HEK293 (cell line): ENCODE results near the gene PRODH2.

Experiments used
- CTCF ChIA-PET: fragments of 350-600 bp; formaldehyde crosslinking; extraction: SDS; loops from one replicate; lab custom pipeline; 2021; ENCODE audit warnings: antibody characterized with exemption; lab: Yijun Ruan, JAX
- POLR2A ChIA-PET: fragments of 300-600 bp; formaldehyde crosslinking; extraction: SDS; loops from one replicate; lab custom pipeline; 2020; ENCODE audit warnings: antibody characterized with exemption, inconsistent platforms; lab: Yijun Ruan, JAX
- H3K27ac ChIP-seq: fragments of 200-500 bp; sonication (Bioruptor generic); 2 replicates; pipeline ENCODE4 v1.5.1; 2014; ENCODE audit warnings: low read depth, low read length, control low read depth, inconsistent platforms; ENCODE audit errors: extremely low read depth
- H3K36me3 ChIP-seq, 2 experiments: fragments of 200-500 bp in 1 of 2; sonication (Bioruptor generic) in 1 of 2; 1 replicate in 1 of 2; 2 replicates in 1 of 2; pipeline ENCODE4 v1.5.1; 2014 to 2017; ENCODE audit warnings: inconsistent platforms in 2 of 2, low read length in 2 of 2; ENCODE audit not compliant: control insufficient read depth in 2 of 2, insufficient read depth in 1 of 2
- H3K4me1 ChIP-seq: fragments of 200-500 bp; sonication (Bioruptor generic); 2 replicates; pipeline ENCODE4 v1.5.1; 2014; ENCODE audit warnings: mild to moderate bottlenecking, low read length, inconsistent platforms; ENCODE audit not compliant: control insufficient read depth, insufficient read depth
- H3K4me3 ChIP-seq: 2 replicates; pipeline ENCODE4 v1.5.1; 2011; ENCODE audit warnings: low read depth, mild to moderate bottlenecking, control low read depth, low read length, moderate library complexity
- H3K9me3 ChIP-seq: fragments of 200-500 bp; sonication (Bioruptor generic); 2 replicates; pipeline ENCODE4 v1.5.1; 2014; ENCODE audit warnings: low read depth, low read length, inconsistent platforms; ENCODE audit not compliant: control insufficient read depth, insufficient read depth
- BCL11A ChIP-seq: fragments of 450-650 bp; formaldehyde crosslinking; IDR thresholded peaks from 2 replicates; pipeline ENCODE4 v1.5.1; 2016; ENCODE audit warnings: low read depth, missing biosample characterization, missing genetic modification characterization
- EGR2 ChIP-seq: fragments of 450-650 bp; formaldehyde crosslinking; IDR thresholded peaks from 2 replicates; pipeline ENCODE4 v1.5.1; 2016; ENCODE audit warnings: low read depth, missing biosample characterization, missing genetic modification characterization
- GLIS2 ChIP-seq: fragments of 450-650 bp; formaldehyde crosslinking; IDR thresholded peaks from 2 replicates; pipeline ENCODE4 v1.5.1; 2016; ENCODE audit warnings: missing biosample characterization, missing genetic modification characterization
- HOXD13 ChIP-seq: sonication (generic); formaldehyde crosslinking; IDR thresholded peaks from 2 replicates; pipeline ENCODE4 v1.8.0; 2022; ENCODE audit warnings: missing genetic modification reagents, borderline replicate concordance
- KLF16 ChIP-seq: fragments of 450-650 bp; formaldehyde crosslinking; IDR thresholded peaks from 2 replicates; pipeline ENCODE4 v1.5.1; 2017; ENCODE audit warnings: missing biosample characterization, missing genetic modification characterization
- KLF17 ChIP-seq: fragments of 450-650 bp; formaldehyde crosslinking; IDR thresholded peaks from 2 replicates; pipeline ENCODE4 v1.5.1; 2016; ENCODE audit warnings: missing biosample characterization, missing genetic modification characterization
- PATZ1 ChIP-seq: fragments of 450-650 bp; formaldehyde crosslinking; IDR thresholded peaks from 2 replicates; pipeline ENCODE4 v1.5.1; 2016; ENCODE audit warnings: missing biosample characterization, missing genetic modification characterization
- SETDB1 ChIP-seq: IDR thresholded peaks from one replicate; pipeline ENCODE4 v1.6.1; 2017; ENCODE audit warnings: mild to moderate bottlenecking, low read length, moderate library complexity, mixed read lengths; ENCODE audit not compliant: insufficient read length
- YY1 ChIP-seq: fragments of 450-650 bp; formaldehyde crosslinking; IDR thresholded peaks from 2 replicates; pipeline ENCODE4 v1.5.1; 2018; ENCODE audit warnings: missing biosample characterization, missing genetic modification characterization
- ZBTB10 ChIP-seq: fragments of 450-650 bp; formaldehyde crosslinking; IDR thresholded peaks from 2 replicates; pipeline ENCODE4 v1.5.1; 2016; ENCODE audit warnings: missing biosample characterization, missing genetic modification characterization
- ZBTB17 ChIP-seq: fragments of 450-650 bp; formaldehyde crosslinking; IDR thresholded peaks from 2 replicates; pipeline ENCODE4 v1.5.1; 2016; ENCODE audit warnings: missing biosample characterization, missing genetic modification characterization
- ZBTB8A ChIP-seq: fragments of 450-650 bp; formaldehyde crosslinking; IDR thresholded peaks from 2 replicates; pipeline ENCODE4 v1.5.1; 2016; ENCODE audit warnings: missing biosample characterization, missing genetic modification characterization
- ZIC2 ChIP-seq: fragments of 450-650 bp; formaldehyde crosslinking; IDR thresholded peaks from 2 replicates; pipeline ENCODE4 v1.5.1; 2016; ENCODE audit warnings: missing biosample characterization, missing genetic modification characterization
- ZNF146 ChIP-seq: fragments of 450-650 bp; formaldehyde crosslinking; IDR thresholded peaks from 2 replicates; pipeline ENCODE4 v1.5.1; 2016; ENCODE audit warnings: missing biosample characterization, missing genetic modification characterization
- ZNF24 ChIP-seq: fragments of 450-650 bp; formaldehyde crosslinking; IDR thresholded peaks from 2 replicates; pipeline ENCODE4 v1.5.1; 2016; ENCODE audit warnings: missing biosample characterization, missing genetic modification characterization
- ZNF335 ChIP-seq: fragments of 450-650 bp; formaldehyde crosslinking; conservative IDR thresholded peaks from 2 replicates; pipeline ENCODE4 v1.5.1; 2016; ENCODE audit warnings: missing biosample characterization, missing genetic modification characterization
- ZNF350 ChIP-seq: fragments of 450-650 bp; formaldehyde crosslinking; IDR thresholded peaks from 2 replicates; pipeline ENCODE4 v1.5.0; 2017; ENCODE audit warnings: missing biosample characterization, mild to moderate bottlenecking, missing genetic modification characterization
- ZNF354C ChIP-seq: fragments of 450-650 bp; formaldehyde crosslinking; IDR thresholded peaks from 2 replicates; pipeline ENCODE4 v1.5.1; 2016; ENCODE audit warnings: missing biosample characterization, missing genetic modification characterization, low read depth, borderline replicate concordance
- ZNF366 ChIP-seq: fragments of 450-650 bp; formaldehyde crosslinking; conservative IDR thresholded peaks from 2 replicates; pipeline ENCODE4 v1.5.1; 2016; ENCODE audit warnings: missing biosample characterization, missing genetic modification characterization
- ZNF473 ChIP-seq: fragments of 450-650 bp; formaldehyde crosslinking; IDR thresholded peaks from 2 replicates; pipeline ENCODE4 v1.5.1; 2017; ENCODE audit warnings: missing biosample characterization, missing genetic modification characterization
- ZNF514 ChIP-seq: fragments of 450-650 bp; formaldehyde crosslinking; IDR thresholded peaks from 2 replicates; pipeline ENCODE4 v1.5.1; 2016; ENCODE audit warnings: missing biosample characterization, missing genetic modification characterization
- ZNF529 ChIP-seq: fragments of 450-650 bp; formaldehyde crosslinking; IDR thresholded peaks from 2 replicates; pipeline ENCODE4 v1.5.1; 2017; ENCODE audit warnings: missing genetic modification characterization, missing biosample characterization; ENCODE audit not compliant: insufficient replicate concordance
- ZNF549 ChIP-seq: fragments of 450-650 bp; IDR thresholded peaks from 2 replicates; pipeline ENCODE4 v1.5.1; 2018; ENCODE audit warnings: missing biosample characterization, missing genetic modification characterization, mild to moderate bottlenecking, inconsistent platforms, moderate library complexity
- ZNF585B ChIP-seq: fragments of 450-650 bp; formaldehyde crosslinking; IDR thresholded peaks from 2 replicates; pipeline ENCODE4 v1.5.1; 2016; ENCODE audit warnings: missing biosample characterization, missing genetic modification characterization
- ZNF777 ChIP-seq: fragments of 450-650 bp; formaldehyde crosslinking; IDR thresholded peaks from 2 replicates; pipeline ENCODE4 v1.5.1; 2017; ENCODE audit warnings: missing biosample characterization, missing genetic modification characterization, borderline replicate concordance
- ZNF792 ChIP-seq: fragments of 450-650 bp; formaldehyde crosslinking; IDR thresholded peaks from 2 replicates; pipeline ENCODE4 v1.5.1; 2016; ENCODE audit warnings: missing biosample characterization, missing genetic modification characterization
- ZSCAN23 ChIP-seq: fragments of 450-650 bp; formaldehyde crosslinking; IDR thresholded peaks from 2 replicates; pipeline ENCODE4 v1.5.1; 2016; ENCODE audit warnings: missing biosample characterization, missing genetic modification characterization
- ZSCAN30 ChIP-seq: fragments of 450-650 bp; IDR thresholded peaks from 2 replicates; pipeline ENCODE4 v1.5.1; 2018; ENCODE audit warnings: missing biosample characterization, mild to moderate bottlenecking, missing genetic modification characterization, moderate library complexity

PRODH2 gene

GRCh38 chr19:35777086-35777841 lies 35.4 kb downstream of the PRODH2 start:
- TF ChIP-seq ZBTB17 (tag by site-specific recombination): peak; percentile 56
- TF ChIP-seq ZNF146 (tag by site-specific recombination): no peak
- TF ChIP-seq ZIC2 (tag by site-specific recombination): 0 out of 2 replicates have a peak, but pooled peaks have one; percentile 10
- TF ChIP-seq GLIS2 (tag by site-specific recombination): peak; percentile 28; the same call in 1 of the 2 replicates
- no peak overlapping the region for H3K27ac ChIP-seq
- H3K4me1 ChIP-seq: peaks cover 17% of the 10 kb centered on the region
- CTCF ChIA-PET: interaction anchor here (1.0 to 2.6 kb wide), 3 partner anchors 42 to 267 kb away, joined by 3 to 8 read pairs (median 7); no protein-coding TSS in a partner anchor
- POLR2A ChIA-PET: interaction anchor here (0.6 to 2.1 kb wide), 6 partner anchors 10 to 37 kb away, joined by 3 to 10 read pairs (median 6); partner anchors contain the start of gene LIN37
- no peak overlapping the region for H3K4me3 ChIP-seq
- H3K9me3 ChIP-seq: no peaks in the 10 kb centered on the region
- H3K36me3 ChIP-seq: peaks cover 32 to 34% of the 10 kb centered on the region in 2 experiments

- peak overlapping the region; percentile 48; the same call in 1 of the 2 replicates for H3K27ac ChIP-seq
- H3K9me3 ChIP-seq: no peaks in the 10 kb centered on the region
- peaks cover 25 to 26% of the 10 kb centered on the region in 2 experiments for H3K36me3 ChIP-seq
- ChIA-PET POLR2A (interaction anchor here (0.6 to 2.0 kb wide), 7 partner anchors 9 to 74 kb away, joined by 3 to 8 read pairs (median 4); partner anchors contain the start of gene LIN37), CTCF (interaction anchor here (1.0 to 2.6 kb wide), 3 partner anchors 44 to 266 kb away, joined by 3 to 8 read pairs (median 7); no protein-coding TSS in a partner anchor)
- peak overlapping the region; percentile 59 for H3K4me3 ChIP-seq
- peaks cover 19% of the 10 kb centered on the region for H3K4me1 ChIP-seq
- TF ChIP-seq ZNF366 (peak; percentile 68), ZNF473 (no peak), BCL11A (no peak), ZNF792 (no peak), ZNF335 (tag by site-specific recombination) (peak; percentile 72), PATZ1 (tag by site-specific recombination) (peak; percentile 6), ZNF514 (tag by site-specific recombination) (no peak), YY1 (no peak), HOXD13 (CRISPR knock-in tag) (no peak), ZNF24 (tag by site-specific recombination) (no peak), EGR2 (tag by site-specific recombination) (no peak), ZNF585B (no peak), KLF16 (no peak), ZBTB10 (peak; percentile 1; the same call in 1 of the 2 replicates), ZNF529 (no peak), ZNF549 (tag by site-specific recombination) (no peak), ZBTB17 (tag by site-specific recombination) (0 out of 2 replicates have a peak, but pooled peaks have one; percentile 30), ZSCAN23 (tag by site-specific recombination) (no peak), ZNF777 (0 out of 2 replicates have a peak, but pooled peaks have one; percentile 23), ZNF350 (tag by site-specific recombination) (no peak), KLF17 (tag by site-specific recombination) (peak; percentile 28; the same call in 1 of the 2 replicates), SETDB1 (no peak), ZNF354C (tag by site-specific recombination) (no peak), ZNF146 (tag by site-specific recombination) (0 out of 2 replicates have a peak, but pooled peaks have one; percentile 2), ZBTB8A (tag by site-specific recombination) (no peak), ZSCAN30 (no peak)
Measured at GRCh38 chr19:35776102-35776788, 36.4 kb downstream of the PRODH2 start.
